ENCODE results near the gene CUX1.

The CUX1 gene

GRCh38 chr7:102073931-102074880, 256.8 kb downstream of the CUX1 start:
- DNase-seq (ENCODE audit: low read depth in 2 of 2), result no peak

- DNase-seq (ENCODE audit: low read depth in 2 of 2), result no peak
These were observed 257.7 kb downstream of the CUX1 start for GRCh38 chr7:102075126-102075525.

GRCh38 chr7:102075553-102076135, 258.2 kb downstream of the CUX1 start:
- DNase-seq (ENCODE audit: low read depth in 2 of 2), result no peak

- DNase-seq (ENCODE audit: low read depth in 2 of 2), result no peak
These were observed 259.7 kb downstream of the CUX1 start for GRCh38 chr7:102077081-102077480.

- no peak for DNase-seq (ENCODE audit: low read depth in 2 of 2)
These were observed 262.0 kb downstream of the CUX1 start for GRCh38 chr7:102079140-102080018.

GRCh38 chr7:102080019-102080433, 262.6 kb downstream of the CUX1 start:
- DNase-seq (ENCODE audit: low read depth in 2 of 2), result no peak

- no peak for DNase-seq (ENCODE audit: low read depth in 2 of 2)
These were observed 263.2 kb downstream of the CUX1 start for GRCh38 chr7:102080434-102081243.

GRCh38 chr7:102081244-102081627, 263.8 kb downstream of the CUX1 start:
- no peak for DNase-seq (ENCODE audit: low read depth in 2 of 2)

- no peak for DNase-seq (ENCODE audit: low read depth in 2 of 2)
These were observed 265.4 kb downstream of the CUX1 start for GRCh38 chr7:102082693-102083368.

GRCh38 chr7:102085218-102085772, 267.9 kb downstream of the CUX1 start:
- DNase-seq (ENCODE audit: low read depth in 2 of 2), result no peak

GRCh38 chr7:102089175-102090098, 272.0 kb downstream of the CUX1 start:
- no peak for DNase-seq (ENCODE audit: low read depth in 2 of 2)

- DNase-seq (ENCODE audit: low read depth in 2 of 2), result no peak
These were observed 276.3 kb downstream of the CUX1 start for GRCh38 chr7:102093599-102094315.

- no peak for DNase-seq (ENCODE audit: low read depth in 2 of 2)
These were observed 276.9 kb downstream of the CUX1 start for GRCh38 chr7:102094316-102094650.

GRCh38 chr7:102095321-102096011, 278.0 kb downstream of the CUX1 start:
- no peak for DNase-seq (ENCODE audit: low read depth in 2 of 2)

GRCh38 chr7:102096012-102096332, 278.5 kb downstream of the CUX1 start:
- DNase-seq (ENCODE audit: low read depth in 2 of 2), result no peak

GRCh38 chr7:102096706-102097427, 279.4 kb downstream of the CUX1 start:
- no peak for DNase-seq (ENCODE audit: low read depth in 2 of 2)

- no peak for DNase-seq (ENCODE audit: low read depth in 2 of 2)
These were observed 280.3 kb downstream of the CUX1 start for GRCh38 chr7:102097601-102098161.

All from stimulated activated CD8-positive, alpha-beta memory T cell treated with anti-CD3 and anti-CD28 coated beads, Interleukin-7, amount 100 ng/mL, for 4 hours (primary cell).